NCI-H1417 (cell line): Measurements from ENCODE around the gene MED12L.
"Not testable (repeated sequence)": the region's sequence is repeated elsewhere in the genome, so short reads cannot be mapped to it uniquely, and the experiment has no call there.

Experiments used
- DNase-seq, 3 experiments: peaks; one replicate each; lab custom pipeline; 2025; lab: John Stamatoyannopoulos, UW

The MED12L gene

GRCh38 chr3:151085227-151085888 is at the start of gene MED12L:
Gene MED12L, plus strand, starts transcription at chr3:151085664. Its CDS starts 1,263 bp downstream, at chr3:151086927.
- DNase-seq = peak; percentile 87 to 97 (median 95)

- DNase-seq = no peak
Measured at GRCh38 chr3:151037746-151038477, 47.6 kb upstream of the MED12L start.

GRCh38 chr3:151044706-151045105 is 40.8 kb upstream of the MED12L start:
- DNase-seq = no peak

- DNase-seq = no peak
Measured at GRCh38 chr3:151047636-151048035, 37.8 kb upstream of the MED12L start.

GRCh38 chr3:151051533-151051932 is 33.9 kb upstream of the MED12L start:
- no peak for DNase-seq

GRCh38 chr3:151052346-151052745 is 33.1 kb upstream of the MED12L start:
- no peak for DNase-seq

- no peak for DNase-seq
Measured at GRCh38 chr3:151052756-151053155, 32.7 kb upstream of the MED12L start.

GRCh38 chr3:151058740-151059139 is 26.7 kb upstream of the MED12L start:
- DNase-seq = peak in 1 of 3 experiments; percentile 10

GRCh38 chr3:151062611-151063010 is 22.9 kb upstream of the MED12L start:
- no peak for DNase-seq

- peak in 1 of 3 experiments; percentile 37 for DNase-seq
Measured at GRCh38 chr3:151067158-151067557, 18.3 kb upstream of the MED12L start.

GRCh38 chr3:151072842-151073241 is 12.6 kb upstream of the MED12L start:
- not testable (repeated sequence) for DNase-seq

- no peak for DNase-seq
Measured at GRCh38 chr3:151074256-151074655, 11.2 kb upstream of the MED12L start.

GRCh38 chr3:151075869-151076562 is 9.4 kb upstream of the MED12L start:
- DNase-seq = peak in 2 of 3 experiments; percentile 24 to 58

GRCh38 chr3:151076626-151077025 is 8.8 kb upstream of the MED12L start:
- DNase-seq = no peak

GRCh38 chr3:151081082-151081481 is 4.4 kb upstream of the MED12L start:
- not testable (repeated sequence) for DNase-seq

- DNase-seq = peak in 1 of 3 experiments; percentile 24
Measured at GRCh38 chr3:151082880-151083838, 2.3 kb upstream of the MED12L start.

GRCh38 chr3:151084893-151085226 is 604 bp upstream of the MED12L start:
- no peak for DNase-seq

- DNase-seq = peak; percentile 26 to 92 (median 87)
Measured at GRCh38 chr3:151085889-151086483, 522 bp downstream of the MED12L start.

- peak; percentile 82 to 95 (median 89) for DNase-seq
Measured at GRCh38 chr3:151086484-151087456, 1.3 kb downstream of the MED12L start.

- peak in 2 of 3 experiments; percentile 67 to 92 for DNase-seq
Measured at GRCh38 chr3:151087648-151088047, 2.2 kb downstream of the MED12L start.
